TTC549 (cell line): Measurements from ENCODE around the gene SLC38A8.

Experiments used
- FAIRE-seq: peaks from 2 replicates; lab custom pipeline; 2012; peaks lifted over from hg19 to GRCh38; lab: Jason Lieb, UNC

SLC38A8 gene

GRCh38 chr16:84029297-84030047, 13.1 kb downstream of the SLC38A8 start:
- FAIRE-seq, result no peak

DNA sequence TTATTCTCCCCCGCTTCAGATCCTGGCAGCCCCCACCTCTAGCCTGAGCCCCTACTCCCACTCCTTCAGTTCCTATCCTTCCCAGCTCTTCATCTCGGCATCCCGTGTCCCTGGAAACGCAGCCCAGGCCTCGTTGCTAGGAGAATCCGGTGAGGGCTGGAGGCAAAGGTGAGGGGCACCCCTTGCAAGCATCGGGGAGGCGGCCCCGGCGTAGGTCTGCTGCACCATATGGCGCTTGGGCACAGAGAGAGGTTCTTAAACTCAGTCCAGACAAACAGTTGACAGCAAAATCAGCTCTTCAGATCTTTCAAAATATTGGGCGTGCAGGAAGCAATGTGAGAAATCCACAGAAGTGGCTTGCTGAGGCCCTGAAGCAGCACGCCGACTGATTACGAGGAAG, 15.0 kb downstream of the SLC38A8 start:
- FAIRE-seq, result no peak

GRCh38 chr16:84026606-84027005, 16.0 kb downstream of the SLC38A8 start:
- FAIRE-seq, result no peak

GRCh38 chr16:84024854-84025253, 17.7 kb downstream of the SLC38A8 start:
- no peak for FAIRE-seq

DNA sequence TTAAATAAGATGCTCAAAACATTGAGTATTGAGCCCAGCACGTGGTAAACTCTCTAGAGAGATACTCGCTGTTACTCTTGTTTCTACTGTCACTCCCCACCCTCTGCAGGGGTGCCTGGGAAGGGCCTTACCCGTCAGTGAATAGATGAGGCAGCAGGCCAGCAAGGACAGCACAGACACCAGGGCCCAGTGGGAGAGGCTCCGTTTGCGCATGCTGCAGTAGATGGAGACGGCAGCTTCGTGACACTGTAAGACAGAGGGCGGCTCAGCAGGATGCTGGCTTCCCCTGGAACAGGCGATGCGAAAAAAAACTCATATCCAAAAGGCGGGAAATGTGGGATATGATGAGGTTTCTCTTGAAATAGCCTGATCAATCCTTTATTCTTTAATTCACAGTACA, 20.0 kb downstream of the SLC38A8 start:
- no peak for FAIRE-seq

DNA sequence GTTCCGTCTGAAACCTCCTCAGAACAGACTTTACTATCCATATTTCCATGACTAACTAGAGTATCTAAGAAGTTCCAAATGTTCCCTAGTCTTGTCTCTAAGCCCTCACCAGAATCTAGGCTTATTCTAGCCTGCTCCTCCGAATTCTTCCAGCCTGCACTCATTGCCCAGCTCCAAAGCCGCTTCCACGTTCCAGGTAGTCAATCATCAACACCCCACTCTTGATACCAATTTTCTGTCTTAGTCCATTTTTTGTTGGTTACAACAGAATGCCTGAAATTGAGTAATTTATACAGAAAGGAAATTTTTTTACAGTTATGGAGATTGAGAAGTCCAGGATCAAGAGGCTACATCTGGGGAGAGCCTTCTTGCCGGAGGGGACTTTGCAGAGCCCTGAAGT, 21.1 kb downstream of the SLC38A8 start:
- FAIRE-seq, result no peak

GRCh38 chr16:84020353-84020752, 22.2 kb downstream of the SLC38A8 start:
- FAIRE-seq, result no peak

DNA sequence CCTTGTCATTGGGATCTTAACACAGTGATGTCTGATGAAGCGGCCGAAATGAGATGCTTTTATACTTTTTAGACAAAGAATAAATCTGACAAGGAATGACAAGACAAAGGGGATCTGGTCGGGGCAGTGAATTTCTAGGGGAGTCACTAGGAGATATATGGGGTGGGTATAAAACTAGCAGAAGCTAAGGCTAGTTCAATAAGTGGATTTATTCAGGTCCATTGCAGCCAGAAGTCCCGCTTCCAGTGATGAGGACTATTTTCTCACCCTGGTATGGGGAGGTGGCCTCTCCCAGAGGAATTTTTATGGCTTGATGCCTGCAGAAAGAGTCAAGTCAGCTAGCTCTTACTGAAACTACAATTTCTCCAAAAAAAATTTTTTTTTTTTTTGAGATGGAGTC, 23.9 kb downstream of the SLC38A8 start:
- no peak for FAIRE-seq

GRCh38 chr16:84016477-84016876, 26.1 kb downstream of the SLC38A8 start:
- FAIRE-seq, result no peak

DNA sequence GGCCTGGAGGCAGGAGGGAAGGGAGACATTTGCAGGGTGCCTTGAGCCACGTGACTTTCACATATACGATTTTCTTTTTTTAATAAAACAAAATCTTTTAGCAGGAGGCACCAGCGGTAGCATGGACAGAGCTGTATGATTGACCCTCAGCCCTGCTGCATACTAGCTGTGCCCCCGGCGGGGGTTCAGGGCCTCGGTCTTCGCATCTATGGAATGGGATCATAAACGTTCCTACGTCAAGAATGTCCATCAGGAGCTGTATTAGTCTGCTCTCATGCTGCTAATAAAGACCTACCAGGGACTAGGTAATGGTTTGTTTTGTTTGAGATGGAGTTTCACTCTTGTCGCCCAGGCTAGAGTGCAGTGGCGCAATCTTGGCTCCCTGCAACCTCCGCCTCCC, 27.2 kb downstream of the SLC38A8 start:
- FAIRE-seq, result no peak

DNA sequence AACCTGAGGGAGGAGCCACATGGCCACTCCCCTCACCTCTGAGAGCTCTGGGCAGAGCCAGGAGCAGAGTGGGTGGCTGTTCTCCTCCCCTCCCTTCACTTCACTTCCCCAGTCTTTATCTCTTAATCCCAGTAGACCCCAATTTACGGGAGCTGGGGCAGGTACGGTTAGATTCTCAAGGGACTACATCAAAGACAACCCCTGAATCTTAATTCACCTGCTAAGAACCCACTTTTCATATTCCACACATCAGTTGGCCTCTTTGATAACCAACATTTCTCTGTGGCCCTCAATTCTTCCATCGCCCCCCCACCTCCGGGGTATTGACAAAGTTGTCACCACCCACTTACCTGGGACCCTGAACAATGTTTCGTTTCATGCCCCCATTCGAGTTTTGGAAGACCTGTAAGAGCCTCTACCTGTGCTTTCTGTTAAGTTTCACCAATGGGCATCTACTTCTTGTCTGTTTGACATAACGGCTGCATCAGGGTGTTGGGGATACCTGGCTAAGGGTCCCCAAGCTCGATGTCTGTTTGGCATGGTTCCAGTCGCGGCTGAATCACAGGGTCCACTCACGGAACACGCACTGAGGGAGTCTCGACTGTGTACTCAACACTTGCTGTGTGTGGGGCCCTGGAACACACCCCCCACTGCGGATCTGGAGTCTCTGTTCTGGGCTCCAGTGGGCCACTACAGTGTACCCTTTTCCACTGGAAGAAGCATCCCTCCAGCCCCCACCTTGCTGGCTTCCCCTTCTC, 27.8 kb downstream of the SLC38A8 start:
- FAIRE-seq, result no peak

DNA sequence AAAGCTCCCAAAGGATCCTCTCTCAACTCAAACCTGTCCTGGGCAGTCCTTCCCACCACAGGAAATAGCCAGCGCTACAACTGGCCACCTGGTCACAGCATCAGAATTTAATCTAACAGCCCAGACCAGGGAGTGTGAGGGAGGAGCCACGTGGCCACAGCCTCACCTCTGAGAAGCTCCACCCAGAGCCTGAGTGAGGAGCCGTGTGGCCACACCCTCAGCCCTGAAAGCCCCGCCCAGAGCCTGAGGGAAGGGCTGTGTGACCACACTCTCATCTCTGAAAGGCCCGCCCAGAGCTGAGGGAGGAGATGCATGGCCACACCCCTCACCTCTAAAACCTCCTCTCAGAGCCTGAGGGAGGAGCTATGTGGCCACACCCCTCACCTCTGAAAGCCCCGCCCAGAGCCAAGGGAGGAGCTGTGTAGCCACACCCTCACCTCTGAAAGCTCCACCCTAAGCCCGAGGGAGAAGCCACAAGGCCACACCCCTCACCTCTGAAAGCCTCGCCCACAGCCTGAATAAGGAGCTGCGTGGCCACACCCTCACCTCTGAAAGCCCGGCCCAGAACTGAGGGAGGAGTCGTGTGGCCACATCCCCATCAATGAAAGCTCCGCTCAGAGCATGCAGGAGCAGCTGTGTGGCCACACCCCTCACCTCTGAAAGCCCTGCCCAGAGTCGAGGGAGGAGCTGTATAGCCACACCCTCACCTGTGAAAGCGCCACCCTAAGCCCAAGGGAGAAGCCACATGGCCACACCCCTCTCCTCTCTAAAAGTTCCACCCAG, 28.6 kb downstream of the SLC38A8 start:
- peak; percentile 92 for FAIRE-seq

DNA sequence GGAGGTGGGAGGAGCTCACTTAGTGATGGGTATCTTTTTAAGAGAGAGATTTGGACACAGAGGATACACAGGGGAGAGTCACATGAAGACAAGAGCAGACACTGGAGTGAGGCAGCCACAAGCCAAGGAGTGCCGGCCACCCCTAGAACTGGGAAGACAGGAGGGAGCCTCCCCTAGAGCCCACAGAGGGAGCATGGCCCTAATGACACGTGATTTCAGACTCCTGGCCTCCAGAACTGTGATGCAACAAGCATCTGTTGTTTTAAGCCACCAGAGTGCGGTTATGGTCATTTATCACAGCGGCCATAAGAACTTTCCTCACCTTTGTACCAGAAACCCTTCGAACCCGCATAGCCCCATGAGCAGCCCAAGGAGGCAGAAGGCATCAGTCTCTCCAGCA, 33.3 kb downstream of the SLC38A8 start:
- no peak for FAIRE-seq

- no peak for FAIRE-seq
Measured at GRCh38 chr16:84007965-84008364, 34.6 kb downstream of the SLC38A8 start.

DNA sequence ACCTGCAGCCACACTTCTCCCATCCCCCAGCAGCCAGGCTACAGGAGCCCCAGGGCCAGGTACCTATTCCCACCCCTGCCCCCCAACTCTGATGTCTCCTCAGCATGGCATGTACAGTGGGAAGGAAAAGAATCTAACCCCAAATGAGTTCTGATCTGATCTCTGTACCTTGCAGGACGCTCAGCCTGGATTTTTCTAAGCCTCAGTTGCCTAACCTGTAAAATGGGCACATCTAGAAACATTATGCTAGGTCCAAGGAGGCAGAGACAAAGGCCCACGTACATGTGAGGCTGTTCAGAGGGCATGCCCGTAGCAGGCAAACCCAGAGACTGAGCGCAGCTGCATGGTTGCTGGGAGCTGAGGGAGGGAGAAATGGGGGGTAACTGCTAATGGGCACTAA, 35.1 kb downstream of the SLC38A8 start:
- no peak for FAIRE-seq

- FAIRE-seq, result no peak
Measured at GRCh38 chr16:84005391-84005790, 37.2 kb downstream of the SLC38A8 start.

- FAIRE-seq, result no peak
Measured at GRCh38 chr16:84004442-84004841, 38.2 kb downstream of the SLC38A8 start.

DNA sequence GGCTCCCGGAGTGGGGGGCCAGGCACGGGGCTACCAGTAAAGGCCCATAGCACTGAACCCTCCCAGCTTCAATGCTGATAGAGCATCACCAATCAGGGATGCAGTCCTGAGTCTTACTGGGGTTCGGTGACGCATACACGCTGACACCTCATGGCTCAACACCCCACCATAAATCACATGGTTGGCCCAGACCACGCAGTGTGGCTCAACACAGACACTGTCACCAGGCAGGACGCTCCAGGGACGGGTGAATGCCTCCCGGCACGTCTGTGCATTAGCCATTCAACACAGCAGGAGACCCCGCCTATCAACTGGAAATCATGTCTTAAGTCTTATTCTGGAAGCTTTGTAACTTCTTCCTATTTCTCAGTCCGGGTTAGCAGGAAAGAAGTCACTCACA, 39.6 kb downstream of the SLC38A8 start:
- no peak for FAIRE-seq

DNA sequence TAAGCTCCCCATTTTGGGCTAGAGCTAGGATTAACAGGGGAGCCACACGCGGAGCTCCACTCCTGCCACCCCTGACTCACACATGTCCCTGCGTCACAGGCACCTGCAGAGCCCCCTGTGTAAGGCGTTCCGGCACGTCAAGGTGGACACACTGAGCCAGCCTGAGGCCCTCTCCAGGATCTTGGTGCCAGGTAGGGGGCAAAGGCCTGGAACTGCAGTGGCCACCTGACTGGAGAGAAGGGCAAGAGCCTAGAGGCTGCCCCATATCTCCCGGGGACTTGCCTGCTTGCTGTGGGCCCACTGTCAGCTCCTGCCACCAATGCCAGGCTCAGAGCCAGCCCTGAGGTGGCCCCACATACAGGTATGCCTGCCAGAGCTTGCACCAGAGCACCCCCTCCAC, 40.9 kb downstream of the SLC38A8 start:
- FAIRE-seq, result no peak

- FAIRE-seq, result no peak
Measured at GRCh38 chr16:84000989-84001642, 41.5 kb downstream of the SLC38A8 start.

DNA sequence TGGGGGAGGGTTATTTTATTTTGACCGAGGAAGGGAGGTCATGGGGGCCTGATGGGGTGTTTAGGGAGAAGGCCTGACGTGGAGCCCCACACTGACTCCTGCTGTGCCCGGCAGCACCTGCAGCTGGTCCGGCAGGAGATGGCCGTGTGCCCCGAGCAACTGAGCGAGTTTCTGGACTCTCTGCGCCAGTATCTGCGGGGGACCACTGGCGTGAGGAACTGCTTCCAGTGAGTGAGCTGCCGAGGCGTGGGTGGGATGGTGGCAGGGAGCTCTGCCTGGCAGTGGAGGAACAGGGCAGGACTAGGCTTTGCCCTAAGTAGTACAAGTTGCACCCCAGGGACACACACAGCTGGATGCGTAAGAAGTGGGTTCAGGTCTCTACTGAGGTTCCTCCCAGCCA, 44.5 kb downstream of the SLC38A8 start:
- FAIRE-seq, result no peak

DNA sequence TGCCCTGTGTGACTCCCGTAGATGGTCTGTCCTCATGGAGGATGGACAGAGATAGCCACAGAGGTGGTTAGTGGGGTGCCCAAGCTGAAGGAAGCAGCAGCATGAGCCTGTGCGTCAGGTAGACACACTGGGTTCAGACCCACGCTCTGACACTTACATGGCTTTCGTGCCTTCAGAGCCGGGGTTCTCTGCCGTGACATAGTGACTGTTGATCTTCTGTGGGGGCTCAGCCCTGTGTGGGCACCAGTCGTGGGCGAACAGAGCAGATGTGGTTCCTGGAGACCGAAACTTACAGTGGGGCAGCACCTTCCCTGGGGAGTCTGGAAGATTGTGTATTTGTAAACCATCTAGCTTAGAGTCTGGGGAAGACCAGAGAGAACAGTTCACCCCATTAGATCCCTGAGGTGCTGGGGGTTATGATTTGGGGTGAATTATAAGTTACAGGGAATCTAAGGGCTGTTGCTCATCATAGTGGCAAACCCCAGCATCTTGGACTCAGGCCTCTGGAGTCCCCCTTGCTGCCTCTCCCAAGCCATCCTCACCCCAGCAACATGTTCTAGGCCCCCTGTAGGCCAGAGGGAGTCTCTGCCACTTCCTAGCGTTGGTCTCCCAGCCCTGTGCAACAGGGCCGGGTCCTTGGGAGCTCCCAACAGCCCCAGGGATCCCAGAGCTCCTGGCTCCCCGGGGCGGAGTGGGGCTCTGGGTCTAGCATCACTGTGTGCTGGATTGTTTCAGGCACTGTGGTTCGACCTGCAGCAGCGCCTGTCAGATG, 45.9 kb downstream of the SLC38A8 start:
- FAIRE-seq, result no peak
